GM12864 (cell line): ENCODE results near the gene PARD6G.

ENCODE experiments used
- DNase-seq: peaks from one replicate; pipeline ENCODE4 v3.0.0-alpha.2; 2011; ENCODE audit warnings: low read depth
- H3K4me3 ChIP-seq: 2 replicates; pipeline ENCODE4 v1.5.1; 2011; ENCODE audit warnings: mild to moderate bottlenecking, low read depth, low read length, control low read depth
- CTCF ChIP-seq: IDR thresholded peaks from 2 replicates; pipeline ENCODE4 v1.5.1; 2011; ENCODE audit warnings: low read depth, mild to moderate bottlenecking, moderate library complexity, low read length, control low read depth, inconsistent platforms; ENCODE audit errors: missing control alignments

Gene PARD6G

GRCh38 chr18:80253871-80254492 lies 6.7 kb upstream of the PARD6G start:
- TF ChIP-seq CTCF: no peak
- DNase-seq: no peak
- no peak overlapping the region for H3K4me3 ChIP-seq

DNA sequence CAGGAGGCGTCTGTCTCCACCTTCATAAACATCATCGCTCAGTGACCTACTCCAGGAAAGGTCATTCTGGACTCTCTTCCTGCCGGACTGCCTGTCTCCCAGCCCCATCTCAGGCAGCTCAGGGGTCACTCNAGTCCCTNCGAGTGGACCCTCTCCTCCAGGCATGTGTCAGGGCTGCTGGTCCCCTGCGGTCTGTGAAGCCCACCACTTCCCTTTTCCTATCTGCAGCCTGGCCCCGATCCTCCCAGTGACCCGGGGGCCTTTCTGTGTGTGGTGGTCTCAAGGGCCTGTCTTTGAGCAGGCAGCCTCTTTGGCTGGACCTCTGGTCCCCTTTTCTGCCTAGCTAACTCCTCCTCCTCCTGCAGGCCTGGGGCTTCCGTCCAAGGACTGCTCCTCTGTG lies 5.9 kb upstream of the PARD6G start:
- DNase-seq: no peak
- no peak overlapping the region for H3K4me3 ChIP-seq
- no peak for TF ChIP-seq CTCF

DNA sequence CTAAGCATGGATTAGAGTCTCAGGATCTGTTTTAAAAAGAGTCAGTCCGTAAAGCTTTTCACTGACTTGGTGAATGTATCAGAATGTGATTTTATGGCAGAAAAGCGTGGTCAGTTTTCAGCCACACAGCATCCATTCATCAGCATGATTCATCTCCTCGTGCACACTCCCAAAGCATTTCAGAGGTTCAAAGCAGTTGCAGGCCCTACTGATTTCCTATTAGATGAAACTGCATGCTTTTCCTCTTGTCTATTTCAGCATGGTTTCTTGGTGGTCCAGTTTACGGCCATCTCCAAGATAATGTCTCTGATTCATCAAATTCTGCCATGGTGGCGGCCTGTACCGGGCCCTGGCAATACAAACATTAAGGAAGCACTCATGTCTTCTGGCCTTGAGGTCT lies 4.8 kb upstream of the PARD6G start:
- TF ChIP-seq CTCF: no peak
- no peak for DNase-seq
- no peak overlapping the region for H3K4me3 ChIP-seq

- no peak for DNase-seq
- H3K4me3 ChIP-seq: no peak overlapping the region
- no peak for TF ChIP-seq CTCF
These were observed 4.4 kb upstream of the PARD6G start for GRCh38 chr18:80251700-80252099.

GRCh38 chr18:80250740-80251364 lies 3.5 kb upstream of the PARD6G start:
- DNase-seq: no peak
- H3K4me3 ChIP-seq: no peak overlapping the region
- TF ChIP-seq CTCF: no peak

- DNase-seq: no peak
- TF ChIP-seq CTCF: no peak
- no peak overlapping the region for H3K4me3 ChIP-seq
These were observed 2.1 kb upstream of the PARD6G start for GRCh38 chr18:80249217-80250093.
